ENCODE measurements around the gene PTGDS. TPM values are rescaled to one million over a fixed set of nuclear protein-coding genes. Genes with fewer than 3 reads are reported as not detected.

Gene PTGDS
- total and polyA plus RNA-seq, 9 of the 15 experiments (the other 6 are each of a cell fraction or from before 2014, with no cell fraction given) = 0.46 to 7.1 (median 2.0) TPM

DNA sequence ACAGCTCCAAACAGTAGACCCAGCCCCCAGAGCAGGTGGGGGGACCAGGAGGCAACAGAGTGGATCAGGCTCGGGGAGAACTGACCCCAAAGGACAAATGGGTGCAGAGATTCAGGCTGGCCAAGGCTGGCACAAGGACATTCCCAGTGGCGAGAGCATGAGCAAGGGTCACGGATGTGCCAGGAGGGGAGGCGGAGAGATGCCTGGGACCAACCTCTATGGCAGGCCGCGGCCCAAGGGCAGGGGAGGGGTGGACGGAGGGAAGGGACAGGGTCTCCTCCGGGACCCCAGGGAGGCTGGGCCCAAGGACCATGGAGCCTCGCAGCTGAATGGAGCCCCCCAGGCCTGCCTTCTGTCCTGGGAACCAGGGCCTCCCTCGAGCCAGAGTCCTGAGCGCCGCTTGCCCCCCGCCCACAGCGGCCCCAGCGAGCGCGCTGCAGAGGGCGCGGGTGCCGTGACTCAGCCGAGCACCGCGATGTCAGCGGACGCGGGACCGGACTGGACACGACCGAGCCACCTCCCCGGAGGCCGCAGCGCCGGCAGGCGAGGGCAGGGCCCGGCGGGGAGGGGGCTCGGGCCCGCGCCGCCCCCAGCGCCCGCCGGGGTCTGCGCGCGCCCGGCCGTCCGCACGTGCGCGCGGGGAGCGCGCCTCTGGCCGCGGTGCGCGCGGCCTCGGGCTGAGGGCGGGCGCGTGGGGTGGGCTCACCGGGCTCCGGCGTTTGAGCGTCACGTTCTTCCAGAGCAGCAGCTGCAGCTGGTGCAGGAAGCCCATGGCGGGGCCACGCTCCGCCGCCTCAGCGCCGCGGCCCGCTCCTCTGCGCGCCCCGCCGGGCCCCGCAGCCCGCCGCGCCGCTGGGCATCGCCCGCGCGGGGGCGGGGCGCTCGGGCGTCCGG, 50.3 kb downstream of the PTGDS start, which contains the start of gene ABCA2 (continued):
- TF ChIP-seq, protein P1, sequence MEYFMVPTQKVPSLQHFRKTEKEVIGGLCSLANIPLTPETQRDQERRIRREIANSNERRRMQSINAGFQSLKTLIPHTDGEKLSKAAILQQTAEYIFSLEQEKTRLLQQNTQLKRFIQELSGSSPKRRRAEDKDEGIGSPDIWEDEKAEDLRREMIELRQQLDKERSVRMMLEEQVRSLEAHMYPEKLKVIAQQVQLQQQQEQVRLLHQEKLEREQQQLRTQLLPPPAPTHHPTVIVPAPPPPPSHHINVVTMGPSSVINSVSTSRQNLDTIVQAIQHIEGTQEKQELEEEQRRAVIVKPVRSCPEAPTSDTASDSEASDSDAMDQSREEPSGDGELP (CRISPR knock-in tag; IDR thresholded peaks at IDR 0.05; ENCODE audit: borderline replicate concordance) = peak; percentile 37; the same call in 1 of the 2 replicates
- TF ChIP-seq, protein P2, sequence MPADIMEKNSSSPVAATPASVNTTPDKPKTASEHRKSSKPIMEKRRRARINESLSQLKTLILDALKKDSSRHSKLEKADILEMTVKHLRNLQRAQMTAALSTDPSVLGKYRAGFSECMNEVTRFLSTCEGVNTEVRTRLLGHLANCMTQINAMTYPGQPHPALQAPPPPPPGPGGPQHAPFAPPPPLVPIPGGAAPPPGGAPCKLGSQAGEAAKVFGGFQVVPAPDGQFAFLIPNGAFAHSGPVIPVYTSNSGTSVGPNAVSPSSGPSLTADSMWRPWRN (IDR thresholded peaks at IDR 0.05; ENCODE audit: low read depth) = no peak
- TF ChIP-seq ZNF224 (CRISPR knock-in tag; IDR thresholded peaks at IDR 0.05) (no peak), RFX7 (CRISPR knock-in tag; IDR thresholded peaks at IDR 0.05) (no peak), ZNF263 (CRISPR knock-in tag; IDR thresholded peaks at IDR 0.05; ENCODE audit: borderline replicate concordance) (no peak), RCOR1 (IDR thresholded peaks at IDR 0.05; ENCODE audit: borderline replicate concordance in 1 of 2, low read depth in 2 of 2, low read length in 2 of 2) (no peak), ZNF217 (CRISPR knock-in tag; IDR thresholded peaks at IDR 0.05) (no peak), CHD2 (IDR thresholded peaks at IDR 0.05; ENCODE audit: low read depth, low read length) (peak; percentile 46; the same call in 1 of the 2 replicates), STAT5B (CRISPR knock-in tag; IDR thresholded peaks at IDR 0.05) (no peak), L3MBTL2 (IDR thresholded peaks at IDR 0.05) (peak; percentile 46), HDAC3 (IDR thresholded peaks at IDR 0.05; ENCODE audit: borderline replicate concordance, partially characterized antibody) (no peak), KAT7 (CRISPR knock-in tag; IDR thresholded peaks at IDR 0.05; ENCODE audit: borderline replicate concordance) (0 out of 2 replicates have a peak, but pooled peaks have one; percentile 72), ZFPM2 (CRISPR knock-in tag; IDR thresholded peaks at IDR 0.05) (no peak), SIX5 (IDR thresholded peaks at IDR 0.05; ENCODE audit: borderline replicate concordance in 1 of 2, insufficient read depth in 1 of 2, low read depth in 1 of 2, low read length in 2 of 2) (no peak), ZNF121 (CRISPR knock-in tag; conservative IDR thresholded peaks at IDR 0.05) (no peak), SRSF9 (IDR thresholded peaks at IDR 0.05; ENCODE audit: borderline replicate concordance, low read depth, low read length) (no peak), HDAC8 (tag; IDR thresholded peaks at IDR 0.05) (no peak), COPS2 (conservative IDR thresholded peaks at IDR 0.05) (no peak)
- TF ChIP-seq, protein P3, sequence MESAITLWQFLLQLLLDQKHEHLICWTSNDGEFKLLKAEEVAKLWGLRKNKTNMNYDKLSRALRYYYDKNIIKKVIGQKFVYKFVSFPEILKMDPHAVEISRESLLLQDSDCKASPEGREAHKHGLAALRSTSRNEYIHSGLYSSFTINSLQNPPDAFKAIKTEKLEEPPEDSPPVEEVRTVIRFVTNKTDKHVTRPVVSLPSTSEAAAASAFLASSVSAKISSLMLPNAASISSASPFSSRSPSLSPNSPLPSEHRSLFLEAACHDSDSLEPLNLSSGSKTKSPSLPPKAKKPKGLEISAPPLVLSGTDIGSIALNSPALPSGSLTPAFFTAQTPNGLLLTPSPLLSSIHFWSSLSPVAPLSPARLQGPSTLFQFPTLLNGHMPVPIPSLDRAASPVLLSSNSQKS (CRISPR knock-in tag; IDR thresholded peaks at IDR 0.05) = no peak
- TF ChIP-seq, protein P4, sequence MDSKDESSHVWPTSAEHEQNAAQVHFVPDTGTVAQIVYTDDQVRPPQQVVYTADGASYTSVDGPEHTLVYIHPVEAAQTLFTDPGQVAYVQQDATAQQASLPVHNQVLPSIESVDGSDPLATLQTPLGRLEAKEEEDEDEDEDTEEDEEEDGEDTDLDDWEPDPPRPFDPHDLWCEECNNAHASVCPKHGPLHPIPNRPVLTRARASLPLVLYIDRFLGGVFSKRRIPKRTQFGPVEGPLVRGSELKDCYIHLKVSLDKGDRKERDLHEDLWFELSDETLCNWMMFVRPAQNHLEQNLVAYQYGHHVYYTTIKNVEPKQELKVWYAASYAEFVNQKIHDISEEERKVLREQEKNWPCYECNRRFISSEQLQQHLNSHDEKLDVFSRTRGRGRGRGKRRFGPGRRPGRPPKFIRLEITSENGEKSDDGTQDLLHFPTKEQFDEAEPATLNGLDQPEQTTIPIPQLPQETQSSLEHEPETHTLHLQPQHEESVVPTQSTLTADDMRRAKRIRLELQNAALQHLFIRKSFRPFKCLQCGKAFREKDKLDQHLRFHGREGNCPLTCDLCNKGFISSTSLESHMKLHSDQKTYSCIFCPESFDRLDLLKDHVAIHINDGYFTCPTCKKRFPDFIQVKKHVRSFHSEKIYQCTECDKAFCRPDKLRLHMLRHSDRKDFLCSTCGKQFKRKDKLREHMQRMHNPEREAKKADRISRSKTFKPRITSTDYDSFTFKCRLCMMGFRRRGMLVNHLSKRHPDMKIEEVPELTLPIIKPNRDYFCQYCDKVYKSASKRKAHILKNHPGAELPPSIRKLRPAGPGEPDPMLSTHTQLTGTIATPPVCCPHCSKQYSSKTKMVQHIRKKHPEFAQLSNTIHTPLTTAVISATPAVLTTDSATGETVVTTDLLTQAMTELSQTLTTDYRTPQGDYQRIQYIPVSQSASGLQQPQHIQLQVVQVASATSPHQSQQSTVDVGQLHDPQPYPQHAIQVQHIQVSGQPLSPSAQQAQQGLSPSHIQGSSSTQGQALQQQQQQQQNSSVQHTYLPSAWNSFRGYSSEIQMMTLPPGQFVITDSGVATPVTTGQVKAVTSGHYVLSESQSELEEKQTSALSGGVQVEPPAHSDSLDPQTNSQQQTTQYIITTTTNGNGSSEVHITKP (IDR thresholded peaks at IDR 0.05; ENCODE audit: partially characterized antibody) = no peak
